Stimulated activated effector memory CD8-positive, alpha-beta T cell treated with anti-CD3 and anti-CD28 coated beads, Interleukin-12 subunit alpha, Interleukin-12 subunit beta, amount 100 ng/mL, for 72 hours (primary cell): Measurements from ENCODE around the gene MPI.
"Not testable (repeated sequence)": the region's sequence is repeated elsewhere in the genome, so short reads cannot be mapped to it uniquely, and the experiment has no call there.

ENCODE experiments used
- ATAC-seq: fragments of 150-1000 bp; cut with Tn5 transposase; 2 replicates; pipeline ENCODE4 v1.10.0; 2021
- DNase-seq, 2 donors: peaks; one replicate each; pipeline ENCODE4 v3.0.0; 2021 to 2022; ENCODE audit warnings: low spot score in 2 of 2
- H3K27ac Mint-ChIP-seq: one replicate; pipeline ENCODE4 v1.8.0; 2022; ENCODE audit warnings: mild to moderate bottlenecking, mixed read lengths
- H3K36me3 Mint-ChIP-seq: one replicate; pipeline ENCODE4 v1.8.0; 2022; ENCODE audit warnings: mild to moderate bottlenecking, mixed read lengths
- H3K4me1 Mint-ChIP-seq: one replicate; pipeline ENCODE4 v1.8.0; 2022; ENCODE audit warnings: mixed read lengths
- H3K4me3 Mint-ChIP-seq: one replicate; pipeline ENCODE4 v1.8.0; 2022; ENCODE audit warnings: mild to moderate bottlenecking, mixed read lengths
- H3K9me3 Mint-ChIP-seq: one replicate; pipeline ENCODE4 v1.8.0; 2022; ENCODE audit warnings: mixed read lengths

Gene MPI

GRCh38 chr15:74920456-74920855 is 30.6 kb downstream of the MPI start:
- ATAC-seq = no peak
- no peak for DNase-seq
- peaks cover 99% of the 10 kb centered on the region for H3K36me3 Mint-ChIP-seq
- no peaks in the 10 kb centered on the region for H3K4me1 Mint-ChIP-seq
- no peaks in the 10 kb centered on the region for H3K9me3 Mint-ChIP-seq
- H3K4me3 Mint-ChIP-seq = no peak overlapping the region
- H3K27ac Mint-ChIP-seq = peak overlapping the region; percentile 66

- Mint-ChIP-seq H3K36me3 (peaks cover 99% of the 10 kb centered on the region), H3K4me1 (no peaks in the 10 kb centered on the region)
Measured at GRCh38 chr15:74924525-74924924, 34.7 kb downstream of the MPI start.

GRCh38 chr15:74928771-74929198 is 38.9 kb downstream of the MPI start:
- Mint-ChIP-seq H3K4me3 (no peak overlapping the region), H3K9me3 (no peaks in the 10 kb centered on the region), H3K36me3 (peaks cover 96% of the 10 kb centered on the region), H3K27ac (no peak overlapping the region), H3K4me1 (peaks cover 5% of the 10 kb centered on the region)
- ATAC-seq (no peak), DNase-seq (no peak)

More at GRCh38 chr15:74924525-74924924, 34.7 kb downstream of the MPI start:
- Mint-ChIP-seq H3K27ac (no peak overlapping the region), H3K4me3 (no peak overlapping the region), H3K9me3 (no peaks in the 10 kb centered on the region)
- no peak for DNase-seq
- no peak for ATAC-seq

- Mint-ChIP-seq H3K36me3 (peaks cover 72% of the 10 kb centered on the region), H3K9me3 (no peaks in the 10 kb centered on the region), H3K27ac (peak overlapping the region; percentile 58), H3K4me1 (peaks cover 13% of the 10 kb centered on the region), H3K4me3 (no peak overlapping the region)
- ATAC-seq (no peak), DNase-seq (no peak)
Measured at GRCh38 chr15:74933573-74933972, 43.7 kb downstream of the MPI start.

GRCh38 chr15:74935193-74935592 is 45.4 kb downstream of the MPI start:
- not testable (repeated sequence) for ATAC-seq, H3K9me3 Mint-ChIP-seq, DNase-seq
- Mint-ChIP-seq H3K4me3 (peak overlapping the region; percentile 58), H3K27ac (peak overlapping the region; percentile 71), H3K4me1 (peaks cover 13% of the 10 kb centered on the region), H3K36me3 (peaks cover 55% of the 10 kb centered on the region)

- Mint-ChIP-seq H3K4me1 (peaks cover 13% of the 10 kb centered on the region), H3K27ac (peak overlapping the region; percentile 91)
- no peak for ATAC-seq
Measured at GRCh38 chr15:74937272-74937589, 47.4 kb downstream of the MPI start.

GRCh38 chr15:74937590-74938371 is 47.9 kb downstream of the MPI start, which contains the start of gene COX5A:
Gene COX5A (minus strand): TSS chr15:74938073. CDS start chr15:74938014, 59 bp downstream.
- H3K9me3 Mint-ChIP-seq = no peaks in the 10 kb centered on the region
- peak; percentile 82 to 93 for DNase-seq
- peak within 1 kb of the TSS; percentile 91 for H3K27ac Mint-ChIP-seq
- H3K4me1 Mint-ChIP-seq = peaks cover 13% of the 10 kb centered on the region
- H3K4me3 Mint-ChIP-seq = peak within 1 kb of the TSS; percentile 80
- peaks cover 32% of the 10 kb centered on the region for H3K36me3 Mint-ChIP-seq
- peak; percentile 95 for ATAC-seq

More at GRCh38 chr15:74937272-74937589, 47.4 kb downstream of the MPI start:
- H3K4me3 Mint-ChIP-seq = peak overlapping the region; percentile 80
- H3K9me3 Mint-ChIP-seq = no peaks in the 10 kb centered on the region
- no peak for DNase-seq
- peaks cover 35% of the 10 kb centered on the region for H3K36me3 Mint-ChIP-seq

GRCh38 chr15:74950078-74950908 is 60.5 kb downstream of the MPI start:
- peak; percentile 73 to 91 for DNase-seq

GRCh38 chr15:74951006-74951405 is 61.2 kb downstream of the MPI start:
- ATAC-seq (no peak), DNase-seq (no peak)
- peaks cover 5% of the 10 kb centered on the region for H3K4me1 Mint-ChIP-seq
- H3K4me3 Mint-ChIP-seq = no peak overlapping the region
- no peak overlapping the region for H3K27ac Mint-ChIP-seq
- H3K36me3 Mint-ChIP-seq = no peaks in the 10 kb centered on the region
- H3K9me3 Mint-ChIP-seq = no peaks in the 10 kb centered on the region

More at GRCh38 chr15:74950078-74950908, 60.5 kb downstream of the MPI start:
- Mint-ChIP-seq H3K27ac (no peak overlapping the region), H3K9me3 (no peaks in the 10 kb centered on the region), H3K4me1 (peaks cover under 1% of the 10 kb centered on the region), H3K36me3 (no peaks in the 10 kb centered on the region), H3K4me3 (no peak overlapping the region)
- peak; percentile 82 for ATAC-seq
